ENCODE results near the gene VIPR2. TPM values are rescaled to one million over a fixed set of nuclear protein-coding genes. Genes with fewer than 3 reads are reported as not detected.

The VIPR2 gene, protein sequence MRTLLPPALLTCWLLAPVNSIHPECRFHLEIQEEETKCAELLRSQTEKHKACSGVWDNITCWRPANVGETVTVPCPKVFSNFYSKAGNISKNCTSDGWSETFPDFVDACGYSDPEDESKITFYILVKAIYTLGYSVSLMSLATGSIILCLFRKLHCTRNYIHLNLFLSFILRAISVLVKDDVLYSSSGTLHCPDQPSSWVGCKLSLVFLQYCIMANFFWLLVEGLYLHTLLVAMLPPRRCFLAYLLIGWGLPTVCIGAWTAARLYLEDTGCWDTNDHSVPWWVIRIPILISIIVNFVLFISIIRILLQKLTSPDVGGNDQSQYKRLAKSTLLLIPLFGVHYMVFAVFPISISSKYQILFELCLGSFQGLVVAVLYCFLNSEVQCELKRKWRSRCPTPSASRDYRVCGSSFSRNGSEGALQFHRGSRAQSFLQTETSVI
- not detected for polyA plus RNA-seq (2012; ENCODE audit: insufficient read length, low read depth)

GRCh38 chr7:159144758-159145489 is at the start of gene VIPR2:
TSS of gene VIPR2 (minus strand) at chr7:159144867. CDS start at chr7:159144771, 96 bp downstream.
- TF ChIP-seq, protein P1, sequence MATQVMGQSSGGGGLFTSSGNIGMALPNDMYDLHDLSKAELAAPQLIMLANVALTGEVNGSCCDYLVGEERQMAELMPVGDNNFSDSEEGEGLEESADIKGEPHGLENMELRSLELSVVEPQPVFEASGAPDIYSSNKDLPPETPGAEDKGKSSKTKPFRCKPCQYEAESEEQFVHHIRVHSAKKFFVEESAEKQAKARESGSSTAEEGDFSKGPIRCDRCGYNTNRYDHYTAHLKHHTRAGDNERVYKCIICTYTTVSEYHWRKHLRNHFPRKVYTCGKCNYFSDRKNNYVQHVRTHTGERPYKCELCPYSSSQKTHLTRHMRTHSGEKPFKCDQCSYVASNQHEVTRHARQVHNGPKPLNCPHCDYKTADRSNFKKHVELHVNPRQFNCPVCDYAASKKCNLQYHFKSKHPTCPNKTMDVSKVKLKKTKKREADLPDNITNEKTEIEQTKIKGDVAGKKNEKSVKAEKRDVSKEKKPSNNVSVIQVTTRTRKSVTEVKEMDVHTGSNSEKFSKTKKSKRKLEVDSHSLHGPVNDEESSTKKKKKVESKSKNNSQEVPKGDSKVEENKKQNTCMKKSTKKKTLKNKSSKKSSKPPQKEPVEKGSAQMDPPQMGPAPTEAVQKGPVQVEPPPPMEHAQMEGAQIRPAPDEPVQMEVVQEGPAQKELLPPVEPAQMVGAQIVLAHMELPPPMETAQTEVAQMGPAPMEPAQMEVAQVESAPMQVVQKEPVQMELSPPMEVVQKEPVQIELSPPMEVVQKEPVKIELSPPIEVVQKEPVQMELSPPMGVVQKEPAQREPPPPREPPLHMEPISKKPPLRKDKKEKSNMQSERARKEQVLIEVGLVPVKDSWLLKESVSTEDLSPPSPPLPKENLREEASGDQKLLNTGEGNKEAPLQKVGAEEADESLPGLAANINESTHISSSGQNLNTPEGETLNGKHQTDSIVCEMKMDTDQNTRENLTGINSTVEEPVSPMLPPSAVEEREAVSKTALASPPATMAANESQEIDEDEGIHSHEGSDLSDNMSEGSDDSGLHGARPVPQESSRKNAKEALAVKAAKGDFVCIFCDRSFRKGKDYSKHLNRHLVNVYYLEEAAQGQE (IDR thresholded peaks at IDR 0.05; ENCODE audit: insufficient read depth in 1 of 2, low read depth in 2 of 2, low read length in 2 of 2), result no peak
- no peak for TF ChIP-seq POLR2AphosphoS5 (IDR thresholded peaks at IDR 0.05; ENCODE audit: low read depth, low read length)
- TF ChIP-seq SIN3A (IDR thresholded peaks at IDR 0.05; ENCODE audit: borderline replicate concordance, insufficient read depth, low read length), result no peak

DNA sequence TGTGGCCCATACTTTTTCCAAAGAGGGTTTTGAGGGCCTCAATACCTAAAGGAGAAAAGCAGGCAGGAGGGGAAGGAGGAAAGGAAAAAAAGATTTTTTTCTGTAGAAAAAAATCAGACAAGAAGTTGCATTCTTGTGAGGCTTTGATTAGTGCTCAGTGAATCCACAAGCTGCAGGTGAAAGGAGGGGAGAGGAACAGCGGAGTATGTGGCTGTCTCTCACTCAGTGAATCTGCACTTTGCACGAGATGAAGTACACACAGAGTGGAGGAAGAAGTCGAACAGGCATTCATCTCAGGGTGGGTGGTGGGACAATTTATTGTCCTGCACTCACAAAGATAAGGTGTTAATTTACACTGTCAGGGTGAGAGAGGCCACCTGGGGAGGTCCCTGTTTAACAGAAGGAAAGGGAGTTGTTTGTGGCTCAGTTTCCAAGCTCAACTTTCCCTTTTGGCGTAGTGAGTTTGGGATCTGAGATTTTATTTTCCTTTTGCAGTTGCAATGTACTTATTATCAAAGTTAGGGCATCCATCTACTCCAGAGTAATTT is 49.0 kb upstream of the VIPR2 start:
- TF ChIP-seq TAF1 (IDR thresholded peaks at IDR 0.05; ENCODE audit: borderline replicate concordance, insufficient read depth, low read length) (no peak), SIN3A (IDR thresholded peaks at IDR 0.05; ENCODE audit: borderline replicate concordance, insufficient read depth, low read length) (no peak), FOXP2 (optimal IDR thresholded peaks at IDR 0.05; ENCODE audit: borderline replicate concordance, extremely low read depth, extremely low read length, insufficient read depth) (no peak)
- TF ChIP-seq, protein P1 (IDR thresholded peaks at IDR 0.05; ENCODE audit: insufficient read depth in 1 of 2, low read depth in 2 of 2, low read length in 2 of 2), result no peak

DNA sequence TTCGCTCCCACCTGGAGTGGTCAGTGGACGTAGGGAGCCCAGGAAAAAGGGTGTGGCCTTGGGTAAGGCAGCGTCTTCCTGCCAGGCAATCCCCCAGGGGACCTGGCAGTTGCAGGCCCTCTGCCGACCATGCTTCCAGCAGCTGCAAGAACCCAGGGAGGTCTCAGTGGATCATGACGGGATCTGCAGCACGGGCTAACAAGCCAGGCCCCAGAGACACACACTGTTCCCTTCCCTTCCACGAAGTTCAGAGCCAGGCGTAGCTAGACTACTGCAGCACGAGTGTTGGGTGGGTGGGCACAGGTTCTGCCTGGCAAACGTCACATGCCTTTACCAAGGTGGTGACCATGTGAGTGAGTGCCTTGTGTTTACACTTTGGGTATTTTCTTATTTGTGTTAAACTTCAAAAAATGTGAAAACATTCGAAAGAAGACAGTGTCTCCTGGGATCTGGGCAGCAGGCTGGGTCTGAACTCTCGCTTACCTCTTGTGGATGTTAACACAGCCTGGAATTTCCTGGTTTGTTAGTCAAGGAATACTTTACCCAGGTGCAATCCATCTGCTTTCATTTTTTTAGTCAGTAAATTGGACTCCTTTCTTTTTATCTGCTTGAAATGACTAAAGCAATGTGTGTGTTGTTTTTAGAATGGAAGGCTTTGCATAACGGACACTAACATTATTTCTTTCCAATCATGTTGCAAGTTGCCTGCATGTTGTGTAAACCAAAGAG is 48.2 kb upstream of the VIPR2 start:
- TF ChIP-seq TAF1 (IDR thresholded peaks at IDR 0.05; ENCODE audit: borderline replicate concordance, insufficient read depth, low read length) (no peak), SIN3A (IDR thresholded peaks at IDR 0.05; ENCODE audit: borderline replicate concordance, insufficient read depth, low read length) (no peak), FOXP2 (optimal IDR thresholded peaks at IDR 0.05; ENCODE audit: borderline replicate concordance, extremely low read depth, extremely low read length, insufficient read depth) (no peak), POLR2AphosphoS5 (IDR thresholded peaks at IDR 0.05; ENCODE audit: low read depth, low read length) (no peak)
- TF ChIP-seq, protein P1 (IDR thresholded peaks at IDR 0.05; ENCODE audit: insufficient read depth in 1 of 2, low read depth in 2 of 2, low read length in 2 of 2), result no peak

GRCh38 chr7:159192013-159192412 is 47.3 kb upstream of the VIPR2 start:
- TF ChIP-seq TAF1 (IDR thresholded peaks at IDR 0.05; ENCODE audit: borderline replicate concordance, insufficient read depth, low read length) (no peak), FOXP2 (optimal IDR thresholded peaks at IDR 0.05; ENCODE audit: borderline replicate concordance, extremely low read depth, extremely low read length, insufficient read depth) (no peak), SIN3A (IDR thresholded peaks at IDR 0.05; ENCODE audit: borderline replicate concordance, insufficient read depth, low read length) (no peak), POLR2AphosphoS5 (IDR thresholded peaks at IDR 0.05; ENCODE audit: low read depth, low read length) (no peak)
- TF ChIP-seq, protein P1 (IDR thresholded peaks at IDR 0.05; ENCODE audit: insufficient read depth in 1 of 2, low read depth in 2 of 2, low read length in 2 of 2), result no peak
